Vagina (tissue), 2 donors: ENCODE data around the gene ZNF322.
"Not testable (repeated sequence)": the region's sequence is repeated elsewhere in the genome, so short reads cannot be mapped to it uniquely, and the experiment has no call there.

Experiments
- POLR2A ChIP-seq, 2 donors: fragments of 450-650 bp; IDR thresholded peaks; one replicate each; pipeline ENCODE4 v1.6.1; 2017; ENCODE audit warnings: antibody characterized with exemption in 2 of 2, mild to moderate bottlenecking in 2 of 2, moderate library complexity in 2 of 2
- POLR2AphosphoS5 ChIP-seq, 2 donors: sonication (generic); formaldehyde crosslinking; IDR thresholded peaks; one replicate each; pipeline ENCODE4 v1.9.0; 2017; ENCODE audit warnings: antibody characterized with exemption in 2 of 2, mild to moderate bottlenecking in 2 of 2, low read depth in 1 of 2; ENCODE audit not compliant: insufficient read depth in 1 of 2
- TF ChIP-seq, protein P1 (sequence below), 3 experiments: fragments of 450-650 bp in 2 of 3; fragments of 200-600 bp in 1 of 3; sonication (generic) in 1 of 3; IDR thresholded peaks; one replicate each; pipeline ENCODE4 v1.5.1; 2017 to 2019; ENCODE audit warnings: antibody characterized with exemption in 3 of 3, mild to moderate bottlenecking in 2 of 3, moderate library complexity in 2 of 3

- TF ChIP-seq, protein P1, sequence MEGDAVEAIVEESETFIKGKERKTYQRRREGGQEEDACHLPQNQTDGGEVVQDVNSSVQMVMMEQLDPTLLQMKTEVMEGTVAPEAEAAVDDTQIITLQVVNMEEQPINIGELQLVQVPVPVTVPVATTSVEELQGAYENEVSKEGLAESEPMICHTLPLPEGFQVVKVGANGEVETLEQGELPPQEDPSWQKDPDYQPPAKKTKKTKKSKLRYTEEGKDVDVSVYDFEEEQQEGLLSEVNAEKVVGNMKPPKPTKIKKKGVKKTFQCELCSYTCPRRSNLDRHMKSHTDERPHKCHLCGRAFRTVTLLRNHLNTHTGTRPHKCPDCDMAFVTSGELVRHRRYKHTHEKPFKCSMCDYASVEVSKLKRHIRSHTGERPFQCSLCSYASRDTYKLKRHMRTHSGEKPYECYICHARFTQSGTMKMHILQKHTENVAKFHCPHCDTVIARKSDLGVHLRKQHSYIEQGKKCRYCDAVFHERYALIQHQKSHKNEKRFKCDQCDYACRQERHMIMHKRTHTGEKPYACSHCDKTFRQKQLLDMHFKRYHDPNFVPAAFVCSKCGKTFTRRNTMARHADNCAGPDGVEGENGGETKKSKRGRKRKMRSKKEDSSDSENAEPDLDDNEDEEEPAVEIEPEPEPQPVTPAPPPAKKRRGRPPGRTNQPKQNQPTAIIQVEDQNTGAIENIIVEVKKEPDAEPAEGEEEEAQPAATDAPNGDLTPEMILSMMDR (IDR thresholded peaks at IDR 0.05), result not testable (repeated sequence)
- TF ChIP-seq POLR2A (IDR thresholded peaks at IDR 0.05); POLR2AphosphoS5 (IDR thresholded peaks at IDR 0.05; ENCODE audit: insufficient read depth in 1 of 2, low read depth in 1 of 2): not testable (repeated sequence)
Measured at GRCh38 chr6:26701023-26701747, 41.6 kb upstream of the ZNF322 start.
